GM23338 (cell line): ENCODE data around the gene C1orf174. TPM values are rescaled to one million over a fixed set of nuclear protein-coding genes. Genes with fewer than 3 reads are reported as not detected.

ENCODE experiments used
- ATAC-seq: fragments of 200-7000 bp; cut with Tn5 transposase; 3 replicates; pipeline ENCODE4 v1.9.1; 2020
- DNase-seq: peaks from one replicate; pipeline ENCODE4 v3.0.0-alpha.2; 2015; ENCODE audit warnings: low spot score
- H2AFZ ChIP-seq: fragments of 200-600 bp; sonication (generic); 2 replicates; pipeline ENCODE4 v1.8.0; 2016; ENCODE audit warnings: antibody characterized with exemption, mild to moderate bottlenecking, moderate library complexity
- H3F3A ChIP-seq: fragments of 200-600 bp; sonication (generic); replicated peaks from 2 replicates; pipeline ENCODE4 v1.8.0; 2017; ENCODE audit warnings: antibody characterized with exemption, mixed run types, low read depth
- H3K27ac ChIP-seq: fragments of 200-600 bp; sonication (generic); 2 replicates; pipeline ENCODE4 v1.6.1; 2016; ENCODE audit warnings: low read depth
- H3K27me3 ChIP-seq: fragments of 200-600 bp; sonication (generic); 2 replicates; pipeline ENCODE4 v1.8.0; 2016; ENCODE audit warnings: mild to moderate bottlenecking, mixed run types, moderate library complexity; ENCODE audit not compliant: insufficient read depth
- H3K36me3 ChIP-seq: fragments of 200-600 bp; sonication (generic); 2 replicates; pipeline ENCODE4 v1.8.0; 2016; ENCODE audit warnings: mild to moderate bottlenecking; ENCODE audit not compliant: insufficient read depth
- H3K4me1 ChIP-seq: fragments of 200-600 bp; sonication (generic); 2 replicates; pipeline ENCODE4 v1.8.0; 2016; ENCODE audit warnings: mild to moderate bottlenecking, moderate library complexity; ENCODE audit not compliant: insufficient read depth
- H3K4me2 ChIP-seq: fragments of 200-600 bp; sonication (generic); 2 replicates; pipeline ENCODE4 v1.7.1; 2017; ENCODE audit warnings: mixed run types
- H3K4me3 ChIP-seq: fragments of 200-600 bp; sonication (generic); 2 replicates; pipeline ENCODE4 v1.6.1; 2016; ENCODE audit warnings: mixed run types
- H3K79me2 ChIP-seq: fragments of 200-600 bp; sonication (generic); replicated peaks from 2 replicates; pipeline ENCODE4 v1.8.0; 2017; ENCODE audit warnings: mild to moderate bottlenecking; ENCODE audit not compliant: insufficient read depth
- H3K9me2 ChIP-seq: fragments of 200-600 bp; sonication (generic); 2 replicates; pipeline ENCODE4 v1.8.0; 2017; ENCODE audit not compliant: insufficient read depth
- H4K20me1 ChIP-seq: fragments of 200-600 bp; sonication (generic); replicated peaks from 2 replicates; pipeline ENCODE4 v1.8.0; 2017; ENCODE audit warnings: mild to moderate bottlenecking; ENCODE audit not compliant: insufficient read depth
- H3K27ac Mint-ChIP-seq: 2 replicates; pipeline ENCODE4 v1.8.0; 2020; ENCODE audit warnings: inconsistent platforms, mild to moderate bottlenecking, moderate library complexity, mixed read lengths
- H3K27me3 Mint-ChIP-seq: 3 replicates; pipeline ENCODE4 v1.8.0; 2022; ENCODE audit warnings: low read depth, mild to moderate bottlenecking, moderate library complexity, mixed read lengths, inconsistent platforms; ENCODE audit not compliant: insufficient read depth, poor library complexity
- H3K36me3 Mint-ChIP-seq: 3 replicates; pipeline ENCODE4 v1.8.0; 2021; ENCODE audit warnings: low read depth, mild to moderate bottlenecking, inconsistent platforms, moderate library complexity, mixed read lengths
- H3K4me1 Mint-ChIP-seq: 3 replicates; pipeline ENCODE4 v1.8.0; 2020; ENCODE audit warnings: mild to moderate bottlenecking, inconsistent platforms, mixed read lengths
- H3K4me3 Mint-ChIP-seq: 3 replicates; pipeline ENCODE4 v1.8.0; 2021; ENCODE audit warnings: moderate library complexity, mild to moderate bottlenecking, inconsistent platforms, mixed read lengths
- H3K9me3 Mint-ChIP-seq: 3 replicates; pipeline ENCODE4 v1.8.0; 2020; ENCODE audit warnings: moderate library complexity, mild to moderate bottlenecking, inconsistent platforms, mixed read lengths
- ETS1 ChIP-seq: IDR thresholded peaks from 2 replicates; pipeline ENCODE4 v1.6.1; 2016; ENCODE audit warnings: antibody characterized with exemption
- JUNB ChIP-seq: IDR thresholded peaks from one replicate; pipeline ENCODE4 v1.6.1; 2016; ENCODE audit warnings: antibody characterized with exemption; ENCODE audit not compliant: unreplicated experiment
- POLR2AphosphoS5 ChIP-seq: IDR thresholded peaks from 2 replicates; pipeline ENCODE4 v1.6.1; 2016; ENCODE audit warnings: antibody characterized with exemption, low read depth
- REST ChIP-seq: IDR thresholded peaks from one replicate; pipeline ENCODE4 v1.6.1; 2018; ENCODE audit warnings: antibody characterized with exemption; ENCODE audit not compliant: unreplicated experiment
- polyA plus RNA-seq: library from polyadenylated mRNA; unstranded; fragments of >200 nt; fragmentation: Nextera tagmentation; extraction: Ambion mirVana; gene quantifications from 2 replicates; pipeline ENCODE4 v1.2.1, GENCODE V29; 2016
- total RNA-seq: library from RNA; depleted of rRNA; stranded (reverse); fragments of >200 nt; shearing (Covaris generic); gene quantifications from 2 replicates; pipeline ENCODE4 v1.2.3, GENCODE V29; 2014
- TF ChIP-seq, protein P1 (sequence below), 2 experiments: fragments of 200-600 bp in 1 of 2; sonication (generic) in 1 of 2; conservative IDR thresholded peaks; 2 replicates each; pipeline versions ENCODE4 v1.5.1 to v1.6.1; 2016 to 2017; ENCODE audit warnings: antibody characterized with exemption in 2 of 2, low read depth in 2 of 2, mild to moderate bottlenecking in 2 of 2, moderate library complexity in 1 of 2

The C1orf174 gene
- total and polyA plus RNA-seq, 2 experiments from 2014 or later, result 28.5 to 28.7 TPM

GRCh38 chr1:3907031-3907534, 7.0 kb upstream of the C1orf174 start:
- H3F3A ChIP-seq, result no peaks in the 10 kb centered on the region
- peaks cover 2% of the 10 kb centered on the region; the same call in 1 of the 3 replicates for H3K9me3 Mint-ChIP-seq
- H3K27ac ChIP-seq, result no peak overlapping the region
- no peak overlapping the region for H2AFZ ChIP-seq
- peaks cover 28% of the 10 kb centered on the region for H3K4me1 Mint-ChIP-seq
- H3K4me3 Mint-ChIP-seq, result no peak overlapping the region
- H3K27ac Mint-ChIP-seq, result no peak overlapping the region
- no peaks in the 10 kb centered on the region; the same call in 2 of the 3 replicates for H3K36me3 Mint-ChIP-seq
- H3K36me3 ChIP-seq, result no peaks in the 10 kb centered on the region
- no peak overlapping the region for H3K4me2 ChIP-seq
- H4K20me1 ChIP-seq, result no peaks in the 10 kb centered on the region
- H3K4me3 ChIP-seq, result no peak overlapping the region
- H3K27me3 ChIP-seq, result no peaks in the 10 kb centered on the region
- DNase-seq (peak; percentile 34), ATAC-seq (peak; percentile 8; the same call in 2 of the 3 replicates)
- no peaks in the 10 kb centered on the region for H3K79me2 ChIP-seq
- no peaks in the 10 kb centered on the region for H3K4me1 ChIP-seq
- no peak for TF ChIP-seq JUNB
- TF ChIP-seq, protein P1, sequence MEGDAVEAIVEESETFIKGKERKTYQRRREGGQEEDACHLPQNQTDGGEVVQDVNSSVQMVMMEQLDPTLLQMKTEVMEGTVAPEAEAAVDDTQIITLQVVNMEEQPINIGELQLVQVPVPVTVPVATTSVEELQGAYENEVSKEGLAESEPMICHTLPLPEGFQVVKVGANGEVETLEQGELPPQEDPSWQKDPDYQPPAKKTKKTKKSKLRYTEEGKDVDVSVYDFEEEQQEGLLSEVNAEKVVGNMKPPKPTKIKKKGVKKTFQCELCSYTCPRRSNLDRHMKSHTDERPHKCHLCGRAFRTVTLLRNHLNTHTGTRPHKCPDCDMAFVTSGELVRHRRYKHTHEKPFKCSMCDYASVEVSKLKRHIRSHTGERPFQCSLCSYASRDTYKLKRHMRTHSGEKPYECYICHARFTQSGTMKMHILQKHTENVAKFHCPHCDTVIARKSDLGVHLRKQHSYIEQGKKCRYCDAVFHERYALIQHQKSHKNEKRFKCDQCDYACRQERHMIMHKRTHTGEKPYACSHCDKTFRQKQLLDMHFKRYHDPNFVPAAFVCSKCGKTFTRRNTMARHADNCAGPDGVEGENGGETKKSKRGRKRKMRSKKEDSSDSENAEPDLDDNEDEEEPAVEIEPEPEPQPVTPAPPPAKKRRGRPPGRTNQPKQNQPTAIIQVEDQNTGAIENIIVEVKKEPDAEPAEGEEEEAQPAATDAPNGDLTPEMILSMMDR (conservative IDR thresholded peaks at IDR 0.05; ENCODE audit: low read depth in 2 of 2), result peak; percentile 16 to 37; a peak in 3 of 4 replicates
- peaks cover 13% of the 10 kb centered on the region for H3K27me3 Mint-ChIP-seq
- H3K9me2 ChIP-seq, result no peaks in the 10 kb centered on the region

DNA sequence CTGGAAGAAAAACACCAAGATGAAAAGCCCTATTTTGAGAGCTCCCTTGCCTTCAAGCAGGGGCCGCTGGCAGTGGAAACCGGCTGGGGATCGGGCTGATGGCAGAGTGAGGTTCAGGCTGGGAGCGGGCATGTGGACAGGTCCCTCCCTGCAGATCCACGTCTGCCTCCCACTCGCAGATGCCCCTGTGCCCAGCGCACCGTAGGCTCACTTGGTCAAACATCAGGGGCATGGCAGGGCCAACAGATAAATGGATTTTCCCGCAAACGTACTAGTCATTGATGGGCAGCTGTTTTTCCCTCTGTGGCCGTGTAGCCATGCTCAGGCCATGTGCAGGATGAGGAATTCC, 6.6 kb upstream of the C1orf174 start:
- DNase-seq, result no peak
- Histone ChIP-seq H4K20me1 (no peaks in the 10 kb centered on the region), H3K79me2 (no peaks in the 10 kb centered on the region), H2AFZ (no peak overlapping the region), H3K36me3 (no peaks in the 10 kb centered on the region), H3K4me1 (no peaks in the 10 kb centered on the region), H3K9me2 (no peaks in the 10 kb centered on the region), H3K4me3 (no peak overlapping the region), H3K27me3 (no peaks in the 10 kb centered on the region), H3F3A (no peaks in the 10 kb centered on the region), H3K4me2 (no peak overlapping the region), H3K27ac (no peak overlapping the region)
- no peaks in the 10 kb centered on the region; the same call in 2 of the 3 replicates for H3K36me3 Mint-ChIP-seq
- ATAC-seq, result no peak
- H3K27me3 Mint-ChIP-seq, result peaks cover 13% of the 10 kb centered on the region
- peaks cover 2% of the 10 kb centered on the region; the same call in 1 of the 3 replicates for H3K9me3 Mint-ChIP-seq
- peaks cover 25% of the 10 kb centered on the region for H3K4me1 Mint-ChIP-seq
- H3K27ac Mint-ChIP-seq, result no peak overlapping the region
- H3K4me3 Mint-ChIP-seq, result no peak overlapping the region
- TF ChIP-seq, protein P1 (conservative IDR thresholded peaks at IDR 0.05; ENCODE audit: low read depth in 2 of 2), result no peak
- TF ChIP-seq JUNB (no peak), ETS1 (no peak), REST (no peak), POLR2AphosphoS5 (no peak)
